Mononuclear cell (primary cell): ENCODE data around the gene MYLK4. TPM values are rescaled to one million over a fixed set of nuclear protein-coding genes. Genes with fewer than 3 reads are reported as not detected.

ENCODE experiments used
- H3K27me3 ChIP-seq: 2 replicates; pipeline ENCODE4 v1.6.0; 2011; ENCODE audit warnings: low read length, control low read depth; ENCODE audit not compliant: insufficient read depth
- H3K4me1 ChIP-seq: 2 replicates; pipeline ENCODE4 v1.5.1; 2011; ENCODE audit warnings: mild to moderate bottlenecking, low read length, control low read depth; ENCODE audit not compliant: insufficient read depth
- H3K4me3 ChIP-seq: 2 replicates; pipeline ENCODE4 v1.5.1; 2011; ENCODE audit warnings: mild to moderate bottlenecking, low read length, moderate library complexity
- H3K9me3 ChIP-seq: 2 replicates; pipeline ENCODE4 v1.5.1; 2011; ENCODE audit warnings: low read depth, mild to moderate bottlenecking, control low read depth, low read length
- total RNA-seq: library from RNA; depleted of rRNA; stranded (reverse); fragments of >200 nt; gene quantifications from one replicate; pipeline ENCODE4 v1.2.3, GENCODE V29; 2012

The MYLK4 gene
- total RNA-seq, 1 donor = 0.42 TPM

DNA sequence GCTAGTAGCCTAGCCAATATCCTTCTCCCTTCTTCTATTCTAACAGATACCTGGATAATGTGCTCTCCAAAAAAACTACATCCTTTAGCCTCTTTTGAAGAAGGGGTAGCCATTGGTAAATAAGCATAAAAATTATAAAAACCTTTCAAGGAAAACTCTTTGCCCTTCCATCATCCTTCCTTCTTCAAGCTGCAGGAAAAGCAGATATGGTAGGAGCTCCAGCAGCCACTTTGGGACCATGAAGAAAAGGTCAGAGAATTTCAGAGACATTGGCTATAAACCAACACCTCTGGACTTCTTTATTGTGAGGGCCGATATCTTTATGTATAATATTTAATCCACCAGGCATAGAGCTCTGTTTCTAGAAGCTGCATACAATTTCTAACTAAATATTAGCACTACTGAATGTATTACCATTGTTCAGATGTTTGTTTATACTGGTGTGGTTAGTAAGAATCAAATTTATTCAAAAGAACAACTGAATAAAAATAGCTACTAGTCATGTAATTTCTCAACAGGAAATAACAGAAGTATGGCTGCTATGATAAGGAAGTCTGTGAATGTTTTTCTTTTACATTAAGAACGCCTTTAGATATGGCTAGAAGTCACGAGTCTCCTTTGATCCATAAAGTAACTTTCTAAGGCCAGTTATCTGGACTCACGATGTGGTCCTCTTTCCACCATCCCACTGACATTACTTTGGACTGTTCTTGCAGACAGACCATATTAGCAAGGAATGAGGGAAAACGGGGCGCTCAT lies 32.2 kb downstream of the MYLK4 start:
- peaks cover 10% of the 10 kb centered on the region for H3K4me1 ChIP-seq
- H3K4me3 ChIP-seq = no peak overlapping the region
- no peaks in the 10 kb centered on the region for H3K9me3 ChIP-seq
- H3K27me3 ChIP-seq = no peaks in the 10 kb centered on the region

DNA sequence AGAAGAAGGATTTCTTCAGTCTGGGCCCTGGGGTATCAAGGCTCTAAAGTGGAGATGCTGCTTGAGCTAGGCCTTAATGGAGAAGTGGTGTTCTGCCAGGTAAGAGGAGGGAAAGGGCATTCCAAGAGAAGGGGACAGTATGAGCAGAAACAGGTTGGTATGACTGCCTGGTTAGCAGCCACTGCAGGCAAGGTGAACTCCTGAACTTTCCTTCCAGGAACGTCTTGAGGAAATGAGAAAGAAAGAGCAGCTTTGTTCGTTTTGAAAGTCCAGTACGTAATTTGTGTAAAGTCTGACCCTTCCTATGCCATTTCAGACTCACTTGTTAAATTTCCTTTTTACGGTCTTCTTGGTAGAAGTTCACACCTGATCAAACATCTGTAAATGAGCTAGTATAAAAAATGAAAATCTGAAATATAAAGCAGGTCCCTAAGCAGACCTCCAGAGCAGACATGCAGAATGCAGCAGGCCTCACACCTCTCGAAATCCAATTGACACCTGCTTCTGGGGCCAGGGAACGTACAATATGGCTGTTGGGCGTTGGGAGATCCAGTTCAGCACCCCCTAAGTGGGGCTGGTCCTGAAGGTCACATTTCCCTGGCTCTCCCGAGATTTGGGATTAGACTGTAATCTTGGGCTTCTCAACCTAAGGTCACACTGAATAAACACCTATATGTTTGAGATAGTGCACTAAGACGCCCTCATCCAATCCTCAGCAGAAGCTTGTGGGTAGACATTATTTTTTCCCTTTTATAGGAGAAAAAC lies 33.6 kb downstream of the MYLK4 start:
- Histone ChIP-seq H3K27me3 (no peaks in the 10 kb centered on the region), H3K9me3 (no peaks in the 10 kb centered on the region), H3K4me3 (no peak overlapping the region), H3K4me1 (peaks cover 10% of the 10 kb centered on the region)

DNA sequence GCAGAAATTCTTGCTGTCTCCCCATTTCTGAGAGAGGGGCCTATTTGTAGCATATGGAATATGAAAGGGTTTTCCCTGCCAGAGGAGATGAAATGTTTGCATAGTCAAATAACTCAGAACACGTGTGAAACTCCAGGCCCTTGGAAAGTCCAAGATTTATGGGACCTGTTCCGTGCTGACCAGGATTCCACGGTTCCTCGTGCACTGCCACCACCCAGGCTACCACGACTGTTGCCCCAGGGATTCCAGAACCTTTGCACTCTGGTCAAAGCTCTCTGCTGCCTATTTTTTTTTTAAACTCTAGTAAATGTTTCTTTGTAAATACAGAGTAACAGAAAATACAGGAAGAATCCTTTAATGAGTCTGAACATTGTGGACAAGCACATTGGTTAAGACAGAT lies 35.0 kb downstream of the MYLK4 start:
- Histone ChIP-seq H3K4me3 (no peak overlapping the region), H3K9me3 (peaks cover 8% of the 10 kb centered on the region), H3K4me1 (peaks cover 10% of the 10 kb centered on the region), H3K27me3 (no peaks in the 10 kb centered on the region)

DNA sequence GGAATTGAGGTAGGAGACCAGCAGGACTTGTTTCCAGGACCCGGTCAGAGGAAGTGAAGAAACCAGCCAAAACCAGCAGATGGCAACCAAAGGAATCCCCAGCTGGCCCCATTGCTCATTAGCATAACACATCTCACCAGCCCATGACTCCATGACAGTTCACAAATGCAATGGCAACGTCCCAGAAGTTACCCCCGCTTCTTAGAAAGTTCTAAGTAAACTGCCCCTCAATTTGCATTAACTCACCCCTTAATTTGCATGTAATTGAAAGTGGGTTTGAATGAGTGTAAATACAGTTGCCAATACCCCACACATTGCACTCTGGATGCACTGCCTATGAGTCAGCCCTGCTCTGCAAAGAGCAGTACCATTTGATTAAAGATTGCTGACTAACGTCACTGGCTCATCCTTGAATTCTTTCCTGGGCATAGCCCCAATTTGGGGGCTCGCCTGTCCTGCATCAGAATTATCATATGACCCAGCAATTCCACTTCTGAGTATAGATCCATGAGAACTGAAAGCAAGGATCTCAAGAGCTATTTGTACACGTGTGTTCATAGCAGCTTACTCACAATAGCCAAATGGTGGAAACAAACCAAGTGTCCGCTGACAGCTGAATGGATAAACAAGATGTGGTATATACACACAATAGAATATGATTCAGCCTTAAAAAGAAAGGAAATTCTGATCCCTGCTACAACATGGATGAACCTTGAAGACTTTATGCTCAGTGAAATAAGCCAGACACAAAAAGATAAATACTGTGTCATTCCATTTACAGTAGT lies 36.4 kb downstream of the MYLK4 start:
- Histone ChIP-seq H3K27me3 (no peaks in the 10 kb centered on the region), H3K4me1 (peaks cover 10% of the 10 kb centered on the region), H3K4me3 (no peak overlapping the region), H3K9me3 (peaks cover 16% of the 10 kb centered on the region)

DNA sequence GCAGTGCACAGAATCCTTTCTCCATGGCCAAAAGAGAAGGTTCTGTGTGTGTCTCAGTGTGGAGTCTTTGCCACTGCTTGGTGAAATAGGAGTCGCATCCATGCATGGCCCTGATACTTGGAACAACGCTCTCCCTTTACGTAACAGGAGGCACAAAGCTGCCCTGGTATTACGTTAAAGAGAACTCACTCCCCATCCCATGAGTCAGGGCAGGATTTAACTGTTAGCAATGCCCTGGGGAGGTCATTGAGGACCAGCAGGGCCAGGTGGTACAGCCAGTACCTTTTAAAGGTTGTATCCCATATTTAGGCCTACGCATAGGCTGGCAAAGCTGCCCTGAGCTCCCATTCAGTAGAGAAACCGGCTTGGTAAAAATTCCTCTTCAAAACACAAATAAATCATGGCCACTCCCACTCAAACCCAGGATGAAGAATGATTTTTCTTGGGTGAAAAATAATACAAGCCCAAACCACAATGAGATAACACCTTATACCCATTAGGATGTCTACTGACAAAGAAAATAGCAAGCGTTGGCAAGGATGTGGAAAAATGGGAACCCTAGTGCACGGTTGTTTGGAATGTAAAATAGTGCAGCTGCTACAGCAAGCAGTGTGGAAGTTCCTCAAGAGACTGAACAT lies 37.1 kb downstream of the MYLK4 start:
- peaks cover 16% of the 10 kb centered on the region for H3K9me3 ChIP-seq
- H3K27me3 ChIP-seq = no peaks in the 10 kb centered on the region
- peaks cover 5% of the 10 kb centered on the region for H3K4me1 ChIP-seq
- no peak overlapping the region for H3K4me3 ChIP-seq

DNA sequence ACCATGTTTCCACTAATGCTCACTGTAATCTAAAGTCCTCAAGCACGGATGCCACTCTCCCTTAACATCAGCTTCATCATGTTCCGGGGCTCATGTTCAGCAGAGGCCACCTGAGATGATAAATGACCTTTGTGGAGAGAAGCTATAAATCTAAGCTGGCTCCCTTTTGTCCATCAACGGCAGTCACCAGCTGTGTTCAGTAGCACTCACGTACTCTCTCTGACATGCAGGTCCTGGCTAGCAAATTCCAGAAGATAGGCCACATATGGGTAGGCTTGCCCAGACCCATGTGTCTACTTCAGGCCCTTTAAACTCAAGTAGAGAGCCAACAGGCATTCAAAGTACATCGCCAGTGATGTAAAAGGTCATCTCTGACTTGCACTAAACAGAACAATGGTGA lies 38.6 kb downstream of the MYLK4 start:
- H3K9me3 ChIP-seq = peaks cover 16% of the 10 kb centered on the region
- H3K4me1 ChIP-seq = no peaks in the 10 kb centered on the region
- no peak overlapping the region for H3K4me3 ChIP-seq
- H3K27me3 ChIP-seq = no peaks in the 10 kb centered on the region

DNA sequence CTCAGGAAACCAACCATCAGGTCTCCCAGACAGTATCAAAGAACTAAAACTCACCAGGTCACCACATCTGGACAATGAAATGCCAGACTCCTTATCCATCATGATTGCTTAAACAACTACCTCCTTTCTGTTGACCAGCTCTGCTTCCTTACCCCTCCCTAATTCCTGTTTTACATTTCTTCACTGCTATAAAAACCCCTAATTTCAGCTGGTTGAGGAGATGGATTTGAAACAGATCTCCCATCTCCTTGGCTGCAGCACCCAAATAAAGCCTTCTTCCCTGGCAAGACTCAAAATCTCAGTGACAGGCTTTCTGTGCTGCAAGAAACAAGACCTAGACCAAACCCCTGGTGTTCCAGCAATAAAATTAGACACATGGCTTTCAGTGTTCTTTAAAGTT lies 40.3 kb downstream of the MYLK4 start:
- no peaks in the 10 kb centered on the region for H3K27me3 ChIP-seq
- H3K4me3 ChIP-seq = no peak overlapping the region
- H3K9me3 ChIP-seq = peaks cover 16% of the 10 kb centered on the region

DNA sequence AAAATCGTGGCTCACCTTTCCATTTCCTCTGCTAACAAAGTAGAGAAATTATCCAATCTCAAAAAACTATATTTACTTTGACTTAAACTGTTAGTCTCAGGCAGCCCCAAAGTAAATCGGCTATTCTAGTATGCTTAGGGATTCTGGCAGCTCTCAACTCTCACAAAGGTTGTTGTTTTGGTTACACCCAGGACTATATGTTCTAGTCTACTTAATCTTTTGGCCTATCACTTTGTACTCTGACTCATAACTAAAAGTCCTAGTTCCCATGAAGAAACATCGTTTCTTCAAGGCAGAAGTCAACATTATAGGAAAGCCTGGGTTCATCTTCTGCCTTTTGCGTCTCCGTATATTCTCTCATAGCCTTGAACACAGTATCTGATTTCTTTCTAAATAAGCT lies 42.3 kb downstream of the MYLK4 start:
- no peaks in the 10 kb centered on the region for H3K4me1 ChIP-seq
- no peaks in the 10 kb centered on the region for H3K27me3 ChIP-seq
- no peak overlapping the region for H3K4me3 ChIP-seq
- H3K9me3 ChIP-seq = peaks cover 16% of the 10 kb centered on the region

More for the DNA sequence above, 40.3 kb downstream of the MYLK4 start:
- H3K4me1 ChIP-seq = no peaks in the 10 kb centered on the region

DNA sequence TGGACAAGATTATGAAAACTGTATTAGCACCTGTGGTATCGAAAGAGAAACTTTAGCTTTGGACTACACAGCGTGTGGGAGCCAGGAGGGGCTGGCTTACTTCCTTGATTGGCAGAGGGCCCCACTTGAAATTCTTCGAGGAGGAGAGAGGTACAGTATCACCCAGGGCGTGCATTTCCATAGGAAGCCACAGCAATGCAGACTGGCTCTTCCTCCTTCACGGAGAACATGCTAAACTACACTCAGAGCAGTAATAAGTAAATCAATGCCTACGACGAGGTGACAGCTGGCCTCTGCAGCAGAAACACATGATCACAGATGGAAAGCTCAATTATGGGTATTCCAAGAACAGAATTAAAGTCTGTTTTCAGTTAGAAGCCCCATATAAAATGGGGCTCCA lies 44.2 kb downstream of the MYLK4 start:
- no peaks in the 10 kb centered on the region for H3K27me3 ChIP-seq
- H3K4me3 ChIP-seq = no peak overlapping the region
- H3K9me3 ChIP-seq = peaks cover 16% of the 10 kb centered on the region
- H3K4me1 ChIP-seq = no peaks in the 10 kb centered on the region

GRCh38 chr6:2705256-2705655 lies 45.5 kb downstream of the MYLK4 start:
- peaks cover 3% of the 10 kb centered on the region for H3K9me3 ChIP-seq
- no peak overlapping the region for H3K4me3 ChIP-seq
- no peaks in the 10 kb centered on the region for H3K27me3 ChIP-seq
- H3K4me1 ChIP-seq = no peaks in the 10 kb centered on the region

DNA sequence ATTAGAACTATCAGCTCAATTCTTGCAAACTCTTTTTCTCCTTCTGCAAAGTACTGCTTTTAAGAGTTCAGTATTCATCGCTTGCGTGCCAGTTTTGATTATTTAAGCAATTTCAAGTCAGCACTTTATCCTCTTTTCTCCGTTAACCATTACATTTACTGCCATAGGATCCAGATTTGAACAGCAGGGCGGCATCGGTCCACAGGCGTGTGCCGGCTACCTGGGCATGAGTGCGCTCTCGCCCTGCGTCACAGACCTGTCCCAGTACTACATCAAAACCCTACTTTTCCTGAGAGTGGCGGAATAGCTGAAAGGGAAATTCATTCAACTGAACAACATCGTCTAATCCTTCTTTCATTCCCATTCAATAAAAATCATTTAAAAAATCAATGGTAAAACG lies 53.4 kb downstream of the MYLK4 start:
- Histone ChIP-seq H3K4me1 (no peaks in the 10 kb centered on the region), H3K4me3 (no peak overlapping the region), H3K9me3 (no peaks in the 10 kb centered on the region), H3K27me3 (no peaks in the 10 kb centered on the region)

DNA sequence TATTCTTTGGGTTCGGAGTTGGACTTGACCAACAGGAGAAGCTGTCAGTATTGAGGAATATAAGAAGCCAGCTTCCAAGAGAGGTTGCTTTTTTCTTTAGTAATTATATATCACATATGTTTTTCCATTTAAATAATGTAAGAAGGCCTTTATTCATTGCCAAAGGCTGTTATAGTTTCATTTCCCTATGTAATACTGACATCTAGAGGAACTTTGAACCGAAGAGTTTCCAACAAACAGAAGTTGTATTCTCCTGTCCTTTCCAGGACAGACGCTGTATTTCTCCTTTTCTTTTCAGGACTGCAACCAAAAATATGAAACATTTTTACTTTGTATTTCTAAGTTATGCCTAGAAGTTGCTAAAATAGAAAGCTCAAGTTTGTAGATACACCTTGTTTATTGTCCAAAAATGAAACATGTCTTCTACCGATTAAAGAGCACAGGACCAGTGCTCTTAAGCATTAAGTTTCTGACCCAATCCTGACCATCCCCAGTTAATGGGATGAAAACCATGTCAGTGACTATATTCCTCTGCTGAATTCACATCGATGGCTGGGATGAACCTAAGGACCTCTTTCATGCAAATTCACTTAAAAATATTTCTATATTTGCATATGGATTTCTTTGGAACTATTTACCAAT lies 55.1 kb downstream of the MYLK4 start:
- Histone ChIP-seq H3K4me1 (no peaks in the 10 kb centered on the region), H3K27me3 (no peaks in the 10 kb centered on the region), H3K4me3 (no peak overlapping the region), H3K9me3 (no peaks in the 10 kb centered on the region)

DNA sequence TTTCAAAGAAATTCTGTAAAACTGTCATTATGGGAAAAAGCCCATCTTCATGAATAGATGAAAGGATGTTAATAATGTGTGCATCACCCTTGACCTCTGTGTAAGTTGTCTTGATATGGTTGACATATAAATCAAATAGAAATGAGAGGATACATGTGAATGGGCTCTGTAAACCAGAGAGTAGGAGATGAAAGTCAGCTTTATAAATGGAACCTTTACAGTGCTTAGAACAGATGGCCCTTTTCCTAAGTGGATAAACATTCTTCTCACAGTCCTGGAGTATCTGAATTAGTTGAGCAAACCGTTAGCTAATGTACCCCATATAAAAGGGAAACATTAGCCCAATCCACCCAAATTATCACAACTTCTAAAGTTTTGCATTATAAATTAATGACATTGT lies 57.5 kb downstream of the MYLK4 start:
- H3K9me3 ChIP-seq = no peaks in the 10 kb centered on the region
- no peak overlapping the region for H3K4me3 ChIP-seq
- H3K27me3 ChIP-seq = no peaks in the 10 kb centered on the region
- H3K4me1 ChIP-seq = no peaks in the 10 kb centered on the region

GRCh38 chr6:2688401-2689064 lies 62.2 kb downstream of the MYLK4 start:
- H3K4me3 ChIP-seq = no peak overlapping the region
- H3K4me1 ChIP-seq = no peaks in the 10 kb centered on the region
- no peaks in the 10 kb centered on the region for H3K27me3 ChIP-seq
- H3K9me3 ChIP-seq = no peaks in the 10 kb centered on the region
